GM12878 (cell line): ENCODE data around the gene HAO1. TPM values are rescaled to one million over a fixed set of nuclear protein-coding genes. Genes with fewer than 3 reads are reported as not detected.

Experiments
- ATAC-seq: fragments of 200-7000 bp; cut with Tn5 transposase; 3 replicates; pipeline ENCODE4 v1.9.1; 2020; ENCODE audit warnings: mild to moderate bottlenecking, moderate library complexity
- BruUV-seq: library from RNA; stranded (reverse); fragments of 400-500 nt; replicated peaks from 2 replicates; lab custom pipeline; 2021; lab: Mats Ljungman, UMichigan
- CTCF ChIA-PET: fragments of 300-600 bp; sonication (Branson Sonifier 250); formaldehyde crosslinking; extraction: SDS; loops from one replicate; lab custom pipeline; 2021; ENCODE audit warnings: inconsistent platforms; lab: Yijun Ruan, JAX
- POLR2A ChIA-PET: fragments of 350-600 bp; formaldehyde crosslinking; extraction: SDS; loops from one replicate; lab custom pipeline; 2021; ENCODE audit warnings: inconsistent platforms; lab: Charles Lee
- RAD21 ChIA-PET: fragments of 300-600 bp; sonication (Branson Sonifier 250); formaldehyde crosslinking; loops from one replicate; lab custom pipeline; 2023; ENCODE audit warnings: antibody characterized with exemption; ENCODE audit not compliant: unreplicated experiment; lab: Charles Lee
- SMC1A ChIA-PET: fragments of 300-600 bp; sonication (Branson Sonifier 250); formaldehyde crosslinking; loops from one replicate; lab custom pipeline; 2023; ENCODE audit not compliant: unreplicated experiment, uncharacterized antibody; lab: Charles Lee
- DNase-seq: peaks from one replicate; pipeline ENCODE4 v3.0.0-alpha.2; 2011; ENCODE audit warnings: low read depth, low spot score
- FAIRE-seq: peaks from 3 replicates; lab custom pipeline; 2011; peaks lifted over from hg19 to GRCh38; lab: Jason Lieb, UNC
- H2AFZ ChIP-seq: 2 replicates; pipeline ENCODE4 v1.6.0; 2011; ENCODE audit warnings: low read depth, low read length, control low read depth; ENCODE audit not compliant: control insufficient read depth
- H3K27ac ChIP-seq: 2 replicates; pipeline ENCODE4 v1.5.1; 2011; ENCODE audit warnings: control low read depth; ENCODE audit not compliant: control insufficient read depth, insufficient read depth
- H3K27me3 ChIP-seq, 2 experiments: replicated peaks in 1 of 2; 2 replicates each; pipeline versions ENCODE4 v1.6.0 to v1.6.1; 2011; ENCODE audit warnings: low read length in 1 of 2; ENCODE audit not compliant: control insufficient read depth in 2 of 2, insufficient read depth in 2 of 2
- H3K36me3 ChIP-seq, 2 experiments: 2 replicates each; pipeline ENCODE4 v1.5.1; 2011; ENCODE audit warnings: low read length in 1 of 2; ENCODE audit not compliant: control insufficient read depth in 2 of 2, insufficient read depth in 2 of 2
- H3K4me1 ChIP-seq: 2 replicates; pipeline ENCODE4 v1.6.1; 2011; ENCODE audit warnings: mild to moderate bottlenecking, low read length, moderate library complexity, mixed read lengths; ENCODE audit not compliant: control insufficient read depth, insufficient read depth
- H3K4me2 ChIP-seq: 2 replicates; pipeline ENCODE4 v1.6.0; 2011; ENCODE audit warnings: control low read depth; ENCODE audit not compliant: control insufficient read depth, insufficient read depth
- H3K4me3 ChIP-seq: fragments of 200-600 bp; sonication (generic); 2 replicates; pipeline ENCODE4 v1.5.1; 2016
- H3K79me2 ChIP-seq: 2 replicates; pipeline ENCODE4 v1.6.0; 2011; ENCODE audit warnings: low read length; ENCODE audit not compliant: control insufficient read depth, insufficient read depth
- H3K9ac ChIP-seq: 2 replicates; pipeline ENCODE4 v1.8.0; 2011; ENCODE audit warnings: low read length, control low read depth, mixed read lengths; ENCODE audit not compliant: control insufficient read depth, insufficient read depth
- H3K9me3 ChIP-seq: replicated peaks from 3 replicates; pipeline ENCODE4 v1.5.1; 2011; ENCODE audit warnings: mild to moderate bottlenecking, low read length; ENCODE audit not compliant: control insufficient read depth, insufficient read depth
- H4K20me1 ChIP-seq: 2 replicates; pipeline ENCODE4 v1.6.0; 2011; ENCODE audit not compliant: control insufficient read depth, insufficient read depth
- ATF3 ChIP-seq: IDR thresholded peaks from 2 replicates; pipeline ENCODE4 v1.6.1; 2011; ENCODE audit warnings: low read depth, mild to moderate bottlenecking, low read length, moderate library complexity, borderline replicate concordance; ENCODE audit errors: extremely low read depth
- ETV6 ChIP-seq, 2 experiments: fragments of 450-650 bp in 1 of 2; IDR thresholded peaks in 1 of 2; conservative IDR thresholded peaks in 1 of 2; 2 replicates each; pipeline ENCODE4 v1.6.1; 2014; ENCODE audit warnings: antibody characterized with exemption in 1 of 2, borderline replicate concordance in 1 of 2, low read depth in 1 of 2, mild to moderate bottlenecking in 1 of 2, moderate library complexity in 1 of 2
- FOXK2 ChIP-seq: fragments of 450-650 bp; IDR thresholded peaks from 2 replicates; pipeline ENCODE4 v1.6.1; 2017; ENCODE audit warnings: mild to moderate bottlenecking, moderate library complexity
- MLLT1 ChIP-seq: fragments of 450-650 bp; IDR thresholded peaks from 2 replicates; pipeline ENCODE4 v1.6.1; 2016; ENCODE audit warnings: mild to moderate bottlenecking
- MTA2 ChIP-seq: fragments of 450-650 bp; IDR thresholded peaks from 2 replicates; pipeline ENCODE4 v1.6.1; 2016; ENCODE audit warnings: low read depth, mild to moderate bottlenecking, moderate library complexity
- POU2F2 ChIP-seq: IDR thresholded peaks from 3 replicates; pipeline ENCODE4 v1.6.1; 2011; ENCODE audit warnings: low read depth, mild to moderate bottlenecking, low read length, borderline replicate concordance
- RELA ChIP-seq: fragments of 450-650 bp; IDR thresholded peaks from 2 replicates; pipeline ENCODE4 v1.8.0; 2014; ENCODE audit warnings: borderline replicate concordance; ENCODE audit not compliant: partially characterized antibody
- RELB ChIP-seq: fragments of 450-650 bp; IDR thresholded peaks from 2 replicates; pipeline ENCODE4 v1.6.1; 2017; ENCODE audit warnings: low read depth, mild to moderate bottlenecking, moderate library complexity
- YY1 ChIP-seq: IDR thresholded peaks from 2 replicates; pipeline ENCODE4 v1.6.1; 2011; ENCODE audit warnings: low read depth, mild to moderate bottlenecking, low read length
- WGBS: methylation state at CpG from one replicate; pipeline ENCODE4 v1.1.6; 2016; ENCODE audit warnings: low lambda C conversion rate; ENCODE audit not compliant: insufficient replicate concordance, insufficient coverage; ENCODE audit errors: missing lambda C conversion rate; 5-methylcytosine and 5-hydroxymethylcytosine counted together
- in situ Hi-C: fragments of 300-500 bp; cut with MboI; formaldehyde crosslinking; loops from 9 replicates; pipeline ENCODE4 v1.14.3; 2018; ENCODE audit warnings: mixed read lengths
- intact Hi-C: fragments of 100-400 bp; cut with micrococcal nuclease; formaldehyde crosslinking; loops from one replicate; pipeline ENCODE4 v1.14.2; 2022; ENCODE audit not compliant: unreplicated experiment
- polyA plus RNA-seq, 11 experiments: library from polyadenylated mRNA; depleted of rRNA in 4 of 11; unstranded in 6 of 11; stranded (reverse) in 5 of 11; fragments of >200 nt; fragmentation: Nextera tagmentation in 4 of 11; fragmentation: Illumina TruSeq in 1 of 11; extraction: Ambion mirVana in 4 of 11; extraction: Trizol in 1 of 11; gene quantifications; 1 replicate in 1 of 11; 2 replicates in 10 of 11; pipeline versions ENCODE4 v1.2.1 to v1.2.3, GENCODE V29; 2011 to 2016; ENCODE audit warnings: inconsistent platforms in 2 of 11, missing spikeins in 2 of 11, low read depth in 1 of 11
- total RNA-seq, 4 experiments: library from RNA; depleted of rRNA in 3 of 4; stranded (reverse); fragments of >200 nt in 3 of 4; fragmentation: Illumina TruSeq in 1 of 4; extraction: Trizol in 1 of 4; gene quantifications; 2 replicates each; pipeline versions ENCODE4 v1.2.1 to v1.2.3, GENCODE V29; 2013 to 2021
- TF ChIP-seq, protein P1 (sequence below): fragments of 450-650 bp; formaldehyde crosslinking; IDR thresholded peaks from 2 replicates; pipeline ENCODE4 v1.5.0; 2022; ENCODE audit warnings: mild to moderate bottlenecking, missing genetic modification characterization
- TF ChIP-seq, protein P2 (sequence below): IDR thresholded peaks from 2 replicates; pipeline ENCODE4 v1.6.1; 2011; ENCODE audit warnings: borderline replicate concordance, low read depth, mild to moderate bottlenecking, moderate library complexity, mixed read lengths, low read length; ENCODE audit not compliant: insufficient read depth; ENCODE audit errors: extremely low read length

The HAO1 gene
- total and polyA plus RNA-seq, 10 of the 15 experiments (the other 5 are each of a cell fraction or from before 2014, with no cell fraction given) = 0.03 to 0.29 (median 0.05) TPM; not detected in 7

GRCh38 chr20:7935027-7935551 lies 5.2 kb downstream of the HAO1 start (continued):
- TF ChIP-seq MTA2 (peak; percentile 61), RELB (peak; percentile 65; the same call in 1 of the 2 replicates), MLLT1 (peak; percentile 67; the same call in 1 of the 2 replicates)

DNA sequence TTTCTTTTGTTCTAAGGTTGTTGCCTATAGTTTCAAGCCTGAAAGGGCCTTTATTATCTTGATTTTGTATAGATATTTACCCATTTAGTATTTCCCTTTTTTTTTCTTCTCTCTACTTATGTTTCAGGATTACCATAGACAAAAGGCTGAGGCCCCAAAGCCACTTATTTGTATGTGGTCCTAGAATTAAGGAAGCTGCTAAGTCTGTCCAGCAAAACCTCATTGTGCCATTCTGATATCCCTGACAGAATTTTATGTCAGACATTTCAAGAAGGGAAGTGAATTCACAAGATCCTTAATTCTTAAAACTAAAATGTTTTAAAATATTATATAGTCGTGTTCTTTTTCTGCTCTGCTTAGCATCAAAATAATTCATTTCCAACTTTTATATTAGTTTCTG lies 6.9 kb downstream of the HAO1 start:
- TF ChIP-seq MTA2 = no peak
- TF ChIP-seq, protein P1, sequence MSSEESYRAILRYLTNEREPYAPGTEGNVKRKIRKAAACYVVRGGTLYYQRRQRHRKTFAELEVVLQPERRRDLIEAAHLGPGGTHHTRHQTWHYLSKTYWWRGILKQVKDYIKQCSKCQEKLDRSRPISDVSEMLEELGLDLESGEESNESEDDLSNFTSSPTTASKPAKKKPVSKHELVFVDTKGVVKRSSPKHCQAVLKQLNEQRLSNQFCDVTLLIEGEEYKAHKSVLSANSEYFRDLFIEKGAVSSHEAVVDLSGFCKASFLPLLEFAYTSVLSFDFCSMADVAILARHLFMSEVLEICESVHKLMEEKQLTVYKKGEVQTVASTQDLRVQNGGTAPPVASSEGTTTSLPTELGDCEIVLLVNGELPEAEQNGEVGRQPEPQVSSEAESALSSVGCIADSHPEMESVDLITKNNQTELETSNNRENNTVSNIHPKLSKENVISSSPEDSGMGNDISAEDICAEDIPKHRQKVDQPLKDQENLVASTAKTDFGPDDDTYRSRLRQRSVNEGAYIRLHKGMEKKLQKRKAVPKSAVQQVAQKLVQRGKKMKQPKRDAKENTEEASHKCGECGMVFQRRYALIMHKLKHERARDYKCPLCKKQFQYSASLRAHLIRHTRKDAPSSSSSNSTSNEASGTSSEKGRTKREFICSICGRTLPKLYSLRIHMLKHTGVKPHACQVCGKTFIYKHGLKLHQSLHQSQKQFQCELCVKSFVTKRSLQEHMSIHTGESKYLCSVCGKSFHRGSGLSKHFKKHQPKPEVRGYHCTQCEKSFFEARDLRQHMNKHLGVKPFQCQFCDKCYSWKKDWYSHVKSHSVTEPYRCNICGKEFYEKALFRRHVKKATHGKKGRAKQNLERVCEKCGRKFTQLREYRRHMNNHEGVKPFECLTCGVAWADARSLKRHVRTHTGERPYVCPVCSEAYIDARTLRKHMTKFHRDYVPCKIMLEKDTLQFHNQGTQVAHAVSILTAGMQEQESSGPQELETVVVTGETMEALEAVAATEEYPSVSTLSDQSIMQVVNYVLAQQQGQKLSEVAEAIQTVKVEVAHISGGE (CRISPR knock-in tag) = no peak
- no peak for TF ChIP-seq FOXK2
- TF ChIP-seq, protein P2, sequence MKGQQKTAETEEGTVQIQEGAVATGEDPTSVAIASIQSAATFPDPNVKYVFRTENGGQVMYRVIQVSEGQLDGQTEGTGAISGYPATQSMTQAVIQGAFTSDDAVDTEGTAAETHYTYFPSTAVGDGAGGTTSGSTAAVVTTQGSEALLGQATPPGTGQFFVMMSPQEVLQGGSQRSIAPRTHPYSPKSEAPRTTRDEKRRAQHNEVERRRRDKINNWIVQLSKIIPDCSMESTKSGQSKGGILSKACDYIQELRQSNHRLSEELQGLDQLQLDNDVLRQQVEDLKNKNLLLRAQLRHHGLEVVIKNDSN = no peak
- TF ChIP-seq ATF3 = no peak
- TF ChIP-seq YY1 = no peak
- no peak for TF ChIP-seq ETV6 (conservative IDR thresholded peaks at IDR 0.05 in 1 of 2, IDR thresholded peaks at IDR 0.05 in 1 of 2; ENCODE audit: borderline replicate concordance in 1 of 2, low read depth in 1 of 2)
- no peak for TF ChIP-seq RELA
- no peak for TF ChIP-seq POU2F2
- TF ChIP-seq, all 136 proteins: peak for 0
- H3K4me3 ChIP-seq = no peak overlapping the region
- CTCF ChIA-PET = interaction anchor here (6.1 kb wide), 1 partner anchor 787 kb away, joined by 138 read pairs; no protein-coding TSS in a partner anchor
- H2AFZ ChIP-seq = no peak overlapping the region
- no peaks in the 10 kb centered on the region for H3K79me2 ChIP-seq
- ATAC-seq (no peak), FAIRE-seq (no peak), DNase-seq (no peak)
- in situ Hi-C loops = loop anchor here (10.0 kb wide), 1 partner anchor 781 kb away; no protein-coding TSS in a partner anchor
- RAD21 ChIA-PET = interaction anchor here (6.2 kb wide), 1 partner anchor 789 kb away, joined by 66 read pairs; no protein-coding TSS in a partner anchor
- no peak overlapping the region for H3K27ac ChIP-seq
- H3K9me3 ChIP-seq = no peaks in the 10 kb centered on the region
- H3K36me3 ChIP-seq = no peaks in the 10 kb centered on the region
- H3K27me3 ChIP-seq = no peaks in the 10 kb centered on the region
- intact Hi-C loops = loop anchor here (10.0 kb wide), 1 partner anchor 451 kb away; no protein-coding TSS in a partner anchor
- H4K20me1 ChIP-seq = no peaks in the 10 kb centered on the region
- 42% methylated on average over 1 of the region's 1 CpG for whole genome bisulfite sequencing
- BruUV-seq = no TSS peak
- no peak overlapping the region for H3K4me2 ChIP-seq
- SMC1A ChIA-PET = interaction anchor here (0.9 to 1.4 kb wide), 2 partner anchors 48 to 790 kb away, joined by 3 read pairs; no protein-coding TSS in a partner anchor
- POLR2A ChIA-PET = no interaction called here
- H3K9ac ChIP-seq = no peak overlapping the region
- H3K4me1 ChIP-seq = no peaks in the 10 kb centered on the region; the same call in 1 of the 2 replicates
